ENCODE measurements around the gene RAB20. TPM values are rescaled to one million over a fixed set of nuclear protein-coding genes. Genes with fewer than 3 reads are reported as not detected.

RAB20 gene
- total RNA-seq, 1 experiment from 2014 or later: 10.6 TPM

- ChIA-PET CTCF (no interaction called here), RAD21 (ENCODE audit: low non-redundant PET in 1 of 2, low total read pairs in 2 of 2, uncharacterized antibody in 2 of 2, unreplicated experiment in 2 of 2) (no interaction called here), POLR2A (no interaction called here)
- TF ChIP-seq FOSL1 (IDR thresholded peaks at IDR 0.05; ENCODE audit: low read depth): no peak
- TF ChIP-seq REST (IDR thresholded peaks at IDR 0.05; ENCODE audit: low read depth): no peak
- TF ChIP-seq RAD21 (IDR thresholded peaks at IDR 0.05; ENCODE audit: low read depth): no peak
- no peak for TF ChIP-seq SIN3A (IDR thresholded peaks at IDR 0.05; ENCODE audit: low read depth)
- TF ChIP-seq, protein P1, sequence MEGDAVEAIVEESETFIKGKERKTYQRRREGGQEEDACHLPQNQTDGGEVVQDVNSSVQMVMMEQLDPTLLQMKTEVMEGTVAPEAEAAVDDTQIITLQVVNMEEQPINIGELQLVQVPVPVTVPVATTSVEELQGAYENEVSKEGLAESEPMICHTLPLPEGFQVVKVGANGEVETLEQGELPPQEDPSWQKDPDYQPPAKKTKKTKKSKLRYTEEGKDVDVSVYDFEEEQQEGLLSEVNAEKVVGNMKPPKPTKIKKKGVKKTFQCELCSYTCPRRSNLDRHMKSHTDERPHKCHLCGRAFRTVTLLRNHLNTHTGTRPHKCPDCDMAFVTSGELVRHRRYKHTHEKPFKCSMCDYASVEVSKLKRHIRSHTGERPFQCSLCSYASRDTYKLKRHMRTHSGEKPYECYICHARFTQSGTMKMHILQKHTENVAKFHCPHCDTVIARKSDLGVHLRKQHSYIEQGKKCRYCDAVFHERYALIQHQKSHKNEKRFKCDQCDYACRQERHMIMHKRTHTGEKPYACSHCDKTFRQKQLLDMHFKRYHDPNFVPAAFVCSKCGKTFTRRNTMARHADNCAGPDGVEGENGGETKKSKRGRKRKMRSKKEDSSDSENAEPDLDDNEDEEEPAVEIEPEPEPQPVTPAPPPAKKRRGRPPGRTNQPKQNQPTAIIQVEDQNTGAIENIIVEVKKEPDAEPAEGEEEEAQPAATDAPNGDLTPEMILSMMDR (IDR thresholded peaks at IDR 0.05 in 2 of 3, conservative IDR thresholded peaks at IDR 0.05 in 1 of 3; ENCODE audit: borderline replicate concordance in 1 of 3, insufficient read depth in 1 of 3, low read depth in 2 of 3, low read length in 2 of 3): no peak
- TF ChIP-seq ZBTB33 (IDR thresholded peaks at IDR 0.05; ENCODE audit: extremely low read depth, insufficient replicate concordance, low read length): no peak
- no peak for TF ChIP-seq ZNF274 (IDR thresholded peaks at IDR 0.05; ENCODE audit: low read depth, low read length)
- no peak for TF ChIP-seq EZH2phosphoT487 (IDR thresholded peaks at IDR 0.05; ENCODE audit: borderline replicate concordance)
- no peak for TF ChIP-seq CEBPB (IDR thresholded peaks at IDR 0.05; ENCODE audit: low read depth)
- no peak for TF ChIP-seq JUND (IDR thresholded peaks at IDR 0.05)
- TF ChIP-seq SRF (IDR thresholded peaks at IDR 0.05; ENCODE audit: low read depth): no peak
- TF ChIP-seq POLR2A (IDR thresholded peaks at IDR 0.05; ENCODE audit: borderline replicate concordance, extremely low read depth, insufficient read depth, insufficient read length): no peak
- TF ChIP-seq ZFX (IDR thresholded peaks at IDR 0.05): no peak
- TF ChIP-seq TCF7L2 (IDR thresholded peaks at IDR 0.05; ENCODE audit: borderline replicate concordance, extremely low read depth, insufficient read depth, insufficient read length): no peak
- Histone ChIP-seq H3K36me3 (ENCODE audit: control insufficient read depth in 1 of 2, insufficient read depth in 2 of 2, low read length in 2 of 2) (no peaks in the 10 kb centered on the region), H2AFZ (ENCODE audit: low read depth, low read length, poor library complexity, severe bottlenecking) (no peak overlapping the region), H3K9me2 (ENCODE audit: insufficient read depth) (no peaks in the 10 kb centered on the region), H4K20me1 (ENCODE audit: insufficient read depth) (no peaks in the 10 kb centered on the region), H3K27ac (ENCODE audit: low read depth, low read length) (no peak overlapping the region), H3K9ac (ENCODE audit: low read length) (no peak overlapping the region), H3K4me2 (ENCODE audit: low read length) (no peak overlapping the region), H3K9me3 (ENCODE audit: control insufficient read depth in 1 of 2, insufficient read depth in 1 of 2, low read depth in 1 of 2, low read length in 2 of 2) (no peaks in the 10 kb centered on the region), H3K4me3 (replicated peaks in 1 of 2; ENCODE audit: low read depth in 1 of 2, low read length in 2 of 2) (no peak overlapping the region), H3K27me3 (ENCODE audit: insufficient read depth, low read length) (no peaks in the 10 kb centered on the region), H3K4me1 (ENCODE audit: control insufficient read depth in 1 of 2, insufficient read depth in 2 of 2, low read length in 2 of 2) (peaks cover 11 to 29% of the 10 kb centered on the region in 2 experiments), H3K79me2 (ENCODE audit: insufficient read depth, low read length) (no peaks in the 10 kb centered on the region)
- BruUV-seq (replicated peaks): no TSS peak
- DNase-seq (ENCODE audit: low read depth, low spot score) (no peak), ATAC-seq (no peak)
- intact Hi-C loops (cut with micrococcal nuclease): no loop called here
These were observed 58.3 kb downstream of the RAB20 start for GRCh38 chr13:110503037-110503901.

Measured in HCT116 (cell line).